H1 (cell line): ENCODE measurements around the gene PREB.

Source experiments
- BRCA1 ChIP-seq: IDR thresholded peaks from 2 replicates; pipeline ENCODE4 v1.6.1; 2012; ENCODE audit warnings: low read depth, low read length, improper control_type of control experiment
- EP300 ChIP-seq, 2 experiments: IDR thresholded peaks; 1 replicate in 1 of 2; 2 replicates in 1 of 2; pipeline ENCODE4 v1.6.1; 2011 to 2012; ENCODE audit warnings: low read depth in 2 of 2, low read length in 2 of 2, mild to moderate bottlenecking in 2 of 2, borderline replicate concordance in 1 of 2, inconsistent platforms in 1 of 2, moderate library complexity in 1 of 2
- EZH2 ChIP-seq: fragments of 200-600 bp; sonication (generic); IDR thresholded peaks from 2 replicates; pipeline ENCODE4 v1.7.1; 2012; ENCODE audit warnings: low read depth, mild to moderate bottlenecking, moderate library complexity, low read length, inconsistent platforms; ENCODE audit not compliant: severe bottlenecking
- POLR2A ChIP-seq, 2 experiments: IDR thresholded peaks; 1 replicate in 1 of 2; 2 replicates in 1 of 2; pipeline ENCODE4 v1.6.1; 2011; ENCODE audit warnings: low read depth in 2 of 2, low read length in 2 of 2, mild to moderate bottlenecking in 2 of 2; ENCODE audit errors: control extremely low read depth in 1 of 2
- SIN3A ChIP-seq, 2 experiments: IDR thresholded peaks in 1 of 2; conservative IDR thresholded peaks in 1 of 2; 2 replicates each; pipeline ENCODE4 v1.6.1; 2011 to 2012; ENCODE audit warnings: low read length in 2 of 2, improper control_type of control experiment in 1 of 2, low read depth in 1 of 2, mild to moderate bottlenecking in 1 of 2
- SIX5 ChIP-seq: IDR thresholded peaks from 2 replicates; pipeline ENCODE4 v1.6.1; 2011; ENCODE audit warnings: mild to moderate bottlenecking, low read depth, low read length
- SP1 ChIP-seq: IDR thresholded peaks from 2 replicates; pipeline ENCODE4 v1.6.1; 2011; ENCODE audit warnings: low read depth, low read length
- SUZ12 ChIP-seq: fragments of 200-600 bp; sonication (generic); IDR thresholded peaks from 2 replicates; pipeline ENCODE4 v1.6.1; 2012; ENCODE audit warnings: mild to moderate bottlenecking, inconsistent platforms, low read length, moderate library complexity, mixed read lengths
- TAF1 ChIP-seq: IDR thresholded peaks from 2 replicates; pipeline ENCODE4 v1.6.1; 2011; ENCODE audit warnings: mild to moderate bottlenecking, low read depth, low read length
- ZNF274 ChIP-seq: IDR thresholded peaks from 2 replicates; pipeline ENCODE4 v1.7.0; 2012; ENCODE audit warnings: low read length, borderline replicate concordance; ENCODE audit errors: extremely low read depth
- TF ChIP-seq, protein P1 (sequence below), 3 experiments: IDR thresholded peaks; 1 replicate in 2 of 3; 2 replicates in 1 of 3; pipeline versions ENCODE4 v1.5.1 to v1.6.1; 2011; ENCODE audit warnings: low read length in 3 of 3, mild to moderate bottlenecking in 3 of 3, inconsistent platforms in 2 of 3, low read depth in 1 of 3, moderate library complexity in 1 of 3; ENCODE audit not compliant: insufficient read depth in 1 of 3; ENCODE audit errors: control extremely low read depth in 1 of 3

DNA sequence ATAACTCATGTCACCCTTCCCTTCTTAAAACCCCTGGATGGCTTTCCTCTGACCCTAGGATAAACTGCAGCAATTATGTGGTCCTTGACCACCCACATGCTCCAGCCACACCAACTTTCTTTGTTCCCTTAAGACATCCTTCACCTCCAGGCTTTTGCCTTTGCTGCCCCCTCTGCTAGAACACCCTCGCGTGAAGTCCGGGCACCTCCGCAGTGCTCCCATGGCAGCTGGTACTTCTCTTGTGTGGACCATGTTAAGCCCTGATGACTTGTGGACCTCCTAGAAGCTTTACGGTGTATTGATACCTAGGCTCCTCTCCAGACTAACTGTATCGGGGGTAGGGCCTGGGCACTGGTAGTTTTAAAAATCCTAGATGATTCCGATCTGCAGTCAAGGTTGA is 11.6 kb downstream of the PREB start:
- TF ChIP-seq, protein P1, sequence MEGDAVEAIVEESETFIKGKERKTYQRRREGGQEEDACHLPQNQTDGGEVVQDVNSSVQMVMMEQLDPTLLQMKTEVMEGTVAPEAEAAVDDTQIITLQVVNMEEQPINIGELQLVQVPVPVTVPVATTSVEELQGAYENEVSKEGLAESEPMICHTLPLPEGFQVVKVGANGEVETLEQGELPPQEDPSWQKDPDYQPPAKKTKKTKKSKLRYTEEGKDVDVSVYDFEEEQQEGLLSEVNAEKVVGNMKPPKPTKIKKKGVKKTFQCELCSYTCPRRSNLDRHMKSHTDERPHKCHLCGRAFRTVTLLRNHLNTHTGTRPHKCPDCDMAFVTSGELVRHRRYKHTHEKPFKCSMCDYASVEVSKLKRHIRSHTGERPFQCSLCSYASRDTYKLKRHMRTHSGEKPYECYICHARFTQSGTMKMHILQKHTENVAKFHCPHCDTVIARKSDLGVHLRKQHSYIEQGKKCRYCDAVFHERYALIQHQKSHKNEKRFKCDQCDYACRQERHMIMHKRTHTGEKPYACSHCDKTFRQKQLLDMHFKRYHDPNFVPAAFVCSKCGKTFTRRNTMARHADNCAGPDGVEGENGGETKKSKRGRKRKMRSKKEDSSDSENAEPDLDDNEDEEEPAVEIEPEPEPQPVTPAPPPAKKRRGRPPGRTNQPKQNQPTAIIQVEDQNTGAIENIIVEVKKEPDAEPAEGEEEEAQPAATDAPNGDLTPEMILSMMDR (IDR thresholded peaks at IDR 0.05; ENCODE audit: control extremely low read depth in 1 of 3, insufficient read depth in 1 of 3, low read depth in 1 of 3, low read length in 3 of 3): no peak
- no peak for TF ChIP-seq EZH2
- TF ChIP-seq SUZ12: no peak
- no peak for TF ChIP-seq ZNF274
- no peak for TF ChIP-seq EP300 (IDR thresholded peaks at IDR 0.05; ENCODE audit: borderline replicate concordance in 1 of 2, low read depth in 2 of 2, low read length in 2 of 2)
- no peak for TF ChIP-seq BRCA1
- no peak for TF ChIP-seq SP1
- no peak for TF ChIP-seq TAF1
- no peak for TF ChIP-seq POLR2A (IDR thresholded peaks at IDR 0.05; ENCODE audit: control extremely low read depth in 1 of 2, low read depth in 2 of 2, low read length in 2 of 2)
- no peak for TF ChIP-seq SIX5
- TF ChIP-seq SIN3A (conservative IDR thresholded peaks at IDR 0.05 in 1 of 2, IDR thresholded peaks at IDR 0.05 in 1 of 2; ENCODE audit: low read depth in 1 of 2, low read length in 2 of 2): no peak
